IMR-90 (cell line): ENCODE results near the gene RFC2. TPM values are rescaled to one million over a fixed set of nuclear protein-coding genes. Genes with fewer than 3 reads are reported as not detected.

Experiments
- ATAC-seq: fragments of 200-7000 bp; cut with Tn5 transposase; 2 replicates; pipeline ENCODE4 v1.9.1; 2020; ENCODE audit warnings: low read depth, mild to moderate bottlenecking, moderate library complexity
- BruUV-seq: library from RNA; stranded (reverse); fragments of 400-500 nt; replicated peaks from 2 replicates; lab custom pipeline; 2021; lab: Mats Ljungman, UMichigan
- CTCF ChIA-PET: fragments of 300-600 bp; formaldehyde crosslinking; extraction: SDS; loops from one replicate; lab custom pipeline; 2021; ENCODE audit warnings: antibody characterized with exemption; lab: Yijun Ruan, JAX
- POLR2A ChIA-PET: fragments of 300-600 bp; sonication (Branson Sonifier 250); formaldehyde crosslinking; loops from one replicate; lab custom pipeline; 2022; ENCODE audit warnings: antibody characterized with exemption; ENCODE audit not compliant: unreplicated experiment; lab: Charles Lee
- DNase-seq: peaks from one replicate; pipeline ENCODE4 v3.0.0; 2013
- H2AFZ ChIP-seq: replicated peaks from 2 replicates; pipeline ENCODE3; 2013; ENCODE audit warnings: low read length, mild to moderate bottlenecking; ENCODE audit not compliant: poor library complexity
- H2AK5ac ChIP-seq: 2 replicates; pipeline ENCODE4 v1.6.1; 2013; ENCODE audit warnings: low read depth, low read length, inconsistent platforms
- H2AK9ac ChIP-seq: replicated peaks from 2 replicates; pipeline ENCODE3; 2013; ENCODE audit warnings: mild to moderate bottlenecking, low read depth, low read length, moderate library complexity; ENCODE audit not compliant: poor library complexity
- H2BK120ac ChIP-seq: 2 replicates; pipeline ENCODE4 v1.6.1; 2013; ENCODE audit warnings: low read depth, low read length, inconsistent platforms
- H2BK15ac ChIP-seq: 3 replicates; pipeline ENCODE4 v1.6.1; 2013; ENCODE audit warnings: low read depth, low read length, inconsistent platforms
- H2BK20ac ChIP-seq: 2 replicates; pipeline ENCODE4 v1.6.1; 2013; ENCODE audit warnings: low read depth, mild to moderate bottlenecking, inconsistent platforms, low read length, moderate library complexity
- H2BK5ac ChIP-seq: 2 replicates; pipeline ENCODE4 v1.6.1; 2013; ENCODE audit warnings: mild to moderate bottlenecking, low read depth, low read length, inconsistent platforms; ENCODE audit not compliant: poor library complexity, severe bottlenecking
- H3K14ac ChIP-seq: replicated peaks from 2 replicates; pipeline ENCODE4 v1.6.1; 2013; ENCODE audit warnings: low read depth, low read length, inconsistent platforms
- H3K18ac ChIP-seq: 2 replicates; pipeline ENCODE4 v1.6.1; 2013; ENCODE audit warnings: low read depth, low read length, control low read depth
- H3K23ac ChIP-seq: 2 replicates; pipeline ENCODE4 v1.6.1; 2013; ENCODE audit warnings: low read depth, low read length, inconsistent platforms
- H3K27ac ChIP-seq: 2 replicates; pipeline ENCODE4 v1.5.1; 2013; ENCODE audit warnings: mild to moderate bottlenecking, control low read depth, low read length; ENCODE audit not compliant: insufficient read depth
- H3K27me3 ChIP-seq: 2 replicates; pipeline ENCODE4 v1.6.1; 2013; ENCODE audit warnings: low read length; ENCODE audit not compliant: control insufficient read depth, insufficient read depth
- H3K36me3 ChIP-seq: 2 replicates; pipeline ENCODE4 v1.6.1; 2013; ENCODE audit warnings: low read length, mixed read lengths; ENCODE audit not compliant: control insufficient read depth, insufficient read depth
- H3K4ac ChIP-seq: 2 replicates; pipeline ENCODE4 v1.6.1; 2013; ENCODE audit warnings: low read depth, low read length, inconsistent platforms
- H3K4me1 ChIP-seq: 2 replicates; pipeline ENCODE4 v1.6.1; 2013; ENCODE audit warnings: low read length, mixed read lengths; ENCODE audit not compliant: control insufficient read depth, insufficient read depth
- H3K4me2 ChIP-seq: 2 replicates; pipeline ENCODE4 v1.6.1; 2013; ENCODE audit warnings: low read depth, mild to moderate bottlenecking, control low read depth, low read length, moderate library complexity
- H3K4me3 ChIP-seq: 2 replicates; pipeline ENCODE4 v1.5.1; 2013; ENCODE audit warnings: low read depth, mild to moderate bottlenecking, control low read depth, low read length, moderate library complexity; ENCODE audit not compliant: insufficient read depth
- H3K56ac ChIP-seq: 2 replicates; pipeline ENCODE4 v1.6.1; 2013; ENCODE audit warnings: low read length, inconsistent platforms; ENCODE audit not compliant: insufficient read depth; ENCODE audit errors: extremely low read depth
- H3K79me1 ChIP-seq, 2 experiments: 2 replicates each; pipeline ENCODE4 v1.6.1; 2013; ENCODE audit warnings: low read length in 2 of 2, inconsistent platforms in 1 of 2, low read depth in 1 of 2
- H3K9ac ChIP-seq: 2 replicates; pipeline ENCODE4 v1.6.1; 2013; ENCODE audit warnings: low read depth, low read length, control low read depth
- H3K9me1 ChIP-seq: 2 replicates; pipeline ENCODE4 v1.6.1; 2013; ENCODE audit warnings: low read length, inconsistent platforms; ENCODE audit not compliant: insufficient read depth
- H3K9me3 ChIP-seq: 2 replicates; pipeline ENCODE4 v1.6.1; 2013; ENCODE audit warnings: low read length; ENCODE audit not compliant: control insufficient read depth, insufficient read depth
- H4K20me1 ChIP-seq: 2 replicates; pipeline ENCODE4 v1.6.1; 2013; ENCODE audit warnings: low read length, inconsistent platforms; ENCODE audit not compliant: insufficient read depth
- H4K5ac ChIP-seq: 2 replicates; pipeline ENCODE4 v1.6.1; 2013; ENCODE audit warnings: mild to moderate bottlenecking, low read depth, low read length, control low read depth
- H4K8ac ChIP-seq, 2 experiments: 2 replicates each; pipeline ENCODE4 v1.6.1; 2013; ENCODE audit warnings: low read depth in 2 of 2, low read length in 2 of 2, control low read depth in 1 of 2, inconsistent platforms in 1 of 2
- H4K91ac ChIP-seq: 2 replicates; pipeline ENCODE4 v1.6.1; 2013; ENCODE audit warnings: low read depth, low read length, inconsistent platforms; ENCODE audit not compliant: insufficient read depth
- ELK1 ChIP-seq: fragments of 150-350 bp; IDR thresholded peaks from 2 replicates; pipeline ENCODE4 v1.6.1; 2016; ENCODE audit warnings: low read depth, mild to moderate bottlenecking, low read length, moderate library complexity, borderline replicate concordance
- MAZ ChIP-seq: IDR thresholded peaks from 2 replicates; pipeline ENCODE4 v1.6.1; 2012; ENCODE audit warnings: low read depth, mild to moderate bottlenecking, low read length, improper control_type of control experiment, moderate library complexity, borderline replicate concordance
- POLR2A ChIP-seq: IDR thresholded peaks from 2 replicates; pipeline ENCODE4 v1.6.1; 2012; ENCODE audit warnings: mild to moderate bottlenecking, low read depth, low read length
- RCOR1 ChIP-seq: IDR thresholded peaks from 2 replicates; pipeline ENCODE4 v1.6.1; 2012; ENCODE audit warnings: mild to moderate bottlenecking, low read length, improper control_type of control experiment; ENCODE audit not compliant: insufficient replicate concordance
- WGBS, 2 experiments: methylation state at CpG; one replicate each; pipeline versions ENCODE4 v1.1.5 to v1.1.7; 2013; ENCODE audit warnings: missing lambda C conversion rate in 2 of 2; ENCODE audit not compliant: insufficient read length in 1 of 2; ENCODE audit errors: extremely low coverage in 2 of 2; 5-methylcytosine and 5-hydroxymethylcytosine counted together
- dilution Hi-C: fragments of 300-500 bp; cut with HindIII; formaldehyde crosslinking; loops from one replicate; pipeline ENCODE4 v1.14.3; 2018; ENCODE audit warnings: low sequenced_read_pairs; ENCODE audit not compliant: unreplicated experiment
- in situ Hi-C: fragments of 300-500 bp; cut with MboI; formaldehyde crosslinking; loops from 3 replicates; pipeline ENCODE4 v1.14.3; 2019; ENCODE audit warnings: low sequenced_read_pairs, inconsistent platforms, mixed read lengths
- intact Hi-C: fragments of 100-400 bp; cut with micrococcal nuclease; formaldehyde crosslinking; loops from 2 replicates; pipeline ENCODE4 v1.10.0; 2022
- polyA plus RNA-seq, 3 experiments: library from polyadenylated mRNA; depleted of rRNA; stranded (reverse); fragments of >200 nt; gene quantifications; 2 replicates each; pipeline ENCODE4 v1.2.3, GENCODE V29; 2012; ENCODE audit warnings: low replicate concordance in 1 of 3
- total RNA-seq: library from RNA; depleted of rRNA; stranded (reverse); fragments of >200 nt; gene quantifications from 2 replicates; pipeline ENCODE4 v1.2.3, GENCODE V29; 2012

RFC2 gene
- total and polyA plus RNA-seq, 2 of the 4 experiments (the other 2 are of a cell fraction) = 25.2 to 37.8 TPM

- peaks cover 0 to 58% of the 10 kb centered on the region in 2 experiments; a peak in 3 of 4 replicates for H3K79me1 ChIP-seq
- BruUV-seq = no TSS peak
- H3K23ac ChIP-seq = peak within 1 kb of the TSS; percentile 90
- dilution Hi-C loops (no loop called here), intact Hi-C loops (no loop called here), in situ Hi-C loops (no loop called here)
- H3K18ac ChIP-seq = peak within 1 kb of the TSS; percentile 98
- H2AK9ac ChIP-seq = peak within 1 kb of the TSS; percentile 99
- H3K4me3 ChIP-seq = peak within 1 kb of the TSS; percentile 96
- peak within 1 kb of the TSS; percentile 98 for H2AFZ ChIP-seq
- peak within 1 kb of the TSS; percentile 94 for H2BK5ac ChIP-seq
- no peaks in the 10 kb centered on the region for H3K27me3 ChIP-seq
- H3K27ac ChIP-seq = peak within 1 kb of the TSS; percentile 97
- CTCF ChIA-PET = interaction anchor here (0.7 to 1.5 kb wide), 2 partner anchors 83 to 147 kb away, joined by 4 to 5 read pairs; no protein-coding TSS in a partner anchor
- H3K4me2 ChIP-seq = peak within 1 kb of the TSS; percentile 95
- H3K36me3 ChIP-seq = no peaks in the 10 kb centered on the region
- peaks cover 24% of the 10 kb centered on the region for H3K9me1 ChIP-seq
- peak within 1 kb of the TSS; percentile 88 to 91 for H4K8ac ChIP-seq
- peak within 1 kb of the TSS; percentile 99 for H2BK120ac ChIP-seq
- no peaks in the 10 kb centered on the region for H3K9me3 ChIP-seq
- H4K91ac ChIP-seq = peak within 1 kb of the TSS; percentile 94
- peak within 1 kb of the TSS; percentile 93 for H3K4ac ChIP-seq
- WGBS, 2 experiments = 1% methylated on average over 20 of the region's 67 CpGs; no CpG with 5 or more reads in 1 of the 2 experiments
- H2BK15ac ChIP-seq = peak within 1 kb of the TSS; percentile 97; the same call in 2 of the 3 replicates
- peak within 1 kb of the TSS; percentile 98 for H2AK5ac ChIP-seq
- peaks cover 23% of the 10 kb centered on the region for H3K4me1 ChIP-seq
- POLR2A ChIA-PET = no interaction called here
- peak within 1 kb of the TSS; percentile 94 for H3K14ac ChIP-seq
- DNase-seq (peak; percentile 77), ATAC-seq (peak; percentile 95)
- H4K20me1 ChIP-seq = peaks cover 43% of the 10 kb centered on the region
- H4K5ac ChIP-seq = peak within 1 kb of the TSS; percentile 99
- peak within 1 kb of the TSS; percentile 97 for H2BK20ac ChIP-seq
- peak within 1 kb of the TSS; percentile 77 for H3K56ac ChIP-seq
- TF ChIP-seq POLR2A = peak; percentile 95
- 0 out of 2 replicates have a peak, but pooled peaks have one; percentile 65 for TF ChIP-seq MAZ
- no peak for TF ChIP-seq ELK1
- TF ChIP-seq RCOR1 = no peak
- peak within 1 kb of the TSS; percentile 91 for H3K9ac ChIP-seq
Observed at GRCh38 chr7:74289018-74289658, 34.9 kb upstream of the RFC2 start, which contains the start of gene CLIP2. Gene CLIP2, plus strand, starts transcription at chr7:74289407. Its CDS starts 28,140 bp downstream, at chr7:74317547.
